MM.1S (cell line): ENCODE measurements around the gene EPB41L2.
"Not testable (repeated sequence)": the region's sequence is repeated elsewhere in the genome, so short reads cannot be mapped to it uniquely, and the experiment has no call there.

Experiments
- CTCF ChIP-seq: fragments of 300-600 bp; sonication (generic); IDR thresholded peaks from 2 replicates; pipeline ENCODE4 v1.5.1; 2016; ENCODE audit warnings: antibody characterized with exemption, low read length, mixed read lengths
- EZH2 ChIP-seq: fragments of 300-600 bp; sonication (generic); optimal IDR thresholded peaks from 2 replicates; pipeline ENCODE3; 2017; ENCODE audit warnings: low read depth, mild to moderate bottlenecking, antibody characterized with exemption, low read length, mixed read lengths
- EZH2phosphoT487 ChIP-seq: fragments of 300-600 bp; sonication (generic); IDR thresholded peaks from 2 replicates; pipeline ENCODE4 v1.6.1; 2018; ENCODE audit warnings: antibody characterized with exemption, low read length

GRCh38 chr6:130942752-130943151 is 120.3 kb downstream of the EPB41L2 start:
- not testable (repeated sequence) for TF ChIP-seq CTCF, EZH2, EZH2phosphoT487
